Fibroblast of skin of scalp (primary cell): Measurements from ENCODE around the gene TRMT2A.

Experiments used
- DNase-seq: peaks from one replicate; pipeline ENCODE4 v3.0.0-alpha.2; 2013

The TRMT2A gene

DNA sequence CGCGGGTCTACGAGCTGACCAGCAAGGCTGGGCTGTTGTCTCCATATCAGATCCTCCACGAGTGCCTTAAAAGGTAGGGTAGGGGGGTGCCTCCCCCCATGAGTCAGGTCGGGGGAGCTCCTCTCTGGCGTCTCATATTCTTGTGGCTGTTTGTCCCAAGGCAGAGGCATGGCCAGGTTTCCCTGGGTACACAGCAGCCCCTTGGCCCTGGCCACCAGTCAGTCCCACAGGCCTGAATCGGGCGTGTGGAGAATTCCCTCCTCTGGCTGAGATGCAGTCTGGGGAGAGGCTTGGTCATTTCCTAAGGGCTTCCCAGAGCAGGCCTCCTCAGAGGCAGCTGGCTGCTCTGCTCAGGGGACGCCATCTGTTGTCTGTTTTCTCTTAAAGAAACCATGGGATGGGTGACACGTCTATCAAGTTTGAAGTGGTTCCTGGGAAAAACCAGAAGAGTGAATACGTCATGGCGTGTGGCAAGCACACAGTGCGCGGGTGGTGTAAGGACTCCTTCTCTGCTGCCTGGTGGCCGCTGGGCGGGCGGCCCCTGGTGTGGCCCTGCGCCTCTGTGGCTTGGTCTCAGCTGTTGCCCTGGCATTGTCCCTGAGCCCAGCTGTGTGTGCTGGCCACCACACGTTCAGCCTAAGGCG lies 10.7 kb downstream of the TRMT2A start:
- DNase-seq: no peak

DNA sequence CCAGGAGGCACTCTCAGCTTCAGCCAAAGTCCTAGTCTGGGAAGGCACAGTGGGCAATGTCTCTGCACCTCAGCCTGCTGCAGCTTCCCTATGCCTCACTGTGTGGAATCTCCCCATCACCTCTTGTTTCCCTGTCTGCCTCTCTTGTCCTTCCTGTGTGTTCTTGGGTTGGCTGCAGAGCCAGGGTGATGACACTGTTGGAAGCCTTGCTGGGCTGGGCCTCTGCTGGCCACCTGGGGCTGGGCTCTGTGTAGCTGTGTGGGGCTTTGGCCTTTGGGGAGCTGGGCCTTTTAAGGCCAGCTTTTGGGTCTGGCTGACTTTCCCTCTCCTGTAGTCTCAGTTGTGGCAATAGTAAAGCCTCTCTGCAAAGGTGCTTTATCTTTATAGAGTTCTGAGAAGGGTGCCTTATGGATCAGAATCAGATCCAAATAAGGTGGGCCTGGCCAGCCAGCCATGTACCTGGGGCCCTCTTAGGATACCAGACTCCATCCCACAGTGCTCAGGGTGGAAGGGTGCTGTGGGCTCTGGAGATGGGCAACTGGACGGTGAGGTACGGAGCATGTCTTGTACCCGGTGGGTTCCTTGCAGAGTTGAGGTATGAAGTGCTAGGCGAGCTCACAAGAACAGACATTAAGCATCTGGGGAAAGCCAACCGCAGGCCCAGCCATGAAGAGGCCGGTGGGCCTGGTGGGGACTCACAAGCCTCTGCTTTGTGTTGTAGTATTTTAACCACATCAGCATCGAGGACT lies 11.4 kb downstream of the TRMT2A start:
- DNase-seq: no peak

DNA sequence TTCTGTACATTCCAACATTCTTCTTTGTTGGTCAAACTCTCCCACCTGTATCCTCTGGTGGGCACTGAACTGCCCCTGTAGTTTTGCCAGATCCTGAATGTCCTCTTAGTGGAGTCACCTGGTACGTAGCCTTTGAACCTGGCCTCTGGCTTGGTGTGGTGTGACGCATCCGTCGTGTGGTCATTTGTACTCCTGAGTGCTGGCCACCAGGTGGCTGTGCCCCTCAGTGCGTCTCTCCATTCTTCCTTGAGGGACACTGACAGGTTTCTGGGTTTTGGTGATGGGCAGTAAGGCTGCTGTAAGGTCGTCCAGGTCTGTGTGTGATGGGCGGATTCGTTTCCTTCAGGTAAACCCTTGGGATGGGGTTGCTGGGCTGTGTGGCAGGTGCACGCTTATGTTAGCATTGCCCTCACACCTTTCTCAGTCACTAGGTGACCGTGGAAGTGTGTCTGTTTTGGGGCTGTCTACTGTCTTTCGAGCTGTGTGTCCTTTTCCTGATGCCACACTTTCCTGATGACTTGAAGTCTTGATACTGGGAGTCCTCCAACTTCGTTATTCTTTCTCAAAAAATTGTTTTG lies 14.7 kb downstream of the TRMT2A start:
- no peak for DNase-seq

DNA sequence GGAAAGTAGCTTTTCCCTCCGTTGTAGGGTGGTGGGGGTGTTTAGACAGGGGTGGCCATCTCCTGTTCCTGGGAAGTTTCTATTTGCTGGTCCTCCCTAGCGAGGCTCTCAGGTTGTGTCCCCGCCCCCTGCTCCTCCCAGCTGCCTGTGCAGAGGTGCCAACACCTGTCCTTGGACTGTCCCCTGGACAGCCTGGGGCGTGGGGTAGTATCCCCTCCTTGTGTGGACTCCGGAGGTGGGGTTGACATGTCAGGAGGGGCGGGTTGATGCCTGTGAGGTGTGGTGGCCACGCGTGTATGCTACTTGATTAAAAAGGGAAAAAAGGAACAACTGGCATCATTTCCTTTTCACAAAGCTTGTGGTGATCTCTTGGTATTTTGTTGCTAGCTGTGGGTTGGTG lies 15.4 kb downstream of the TRMT2A start:
- no peak for DNase-seq

DNA sequence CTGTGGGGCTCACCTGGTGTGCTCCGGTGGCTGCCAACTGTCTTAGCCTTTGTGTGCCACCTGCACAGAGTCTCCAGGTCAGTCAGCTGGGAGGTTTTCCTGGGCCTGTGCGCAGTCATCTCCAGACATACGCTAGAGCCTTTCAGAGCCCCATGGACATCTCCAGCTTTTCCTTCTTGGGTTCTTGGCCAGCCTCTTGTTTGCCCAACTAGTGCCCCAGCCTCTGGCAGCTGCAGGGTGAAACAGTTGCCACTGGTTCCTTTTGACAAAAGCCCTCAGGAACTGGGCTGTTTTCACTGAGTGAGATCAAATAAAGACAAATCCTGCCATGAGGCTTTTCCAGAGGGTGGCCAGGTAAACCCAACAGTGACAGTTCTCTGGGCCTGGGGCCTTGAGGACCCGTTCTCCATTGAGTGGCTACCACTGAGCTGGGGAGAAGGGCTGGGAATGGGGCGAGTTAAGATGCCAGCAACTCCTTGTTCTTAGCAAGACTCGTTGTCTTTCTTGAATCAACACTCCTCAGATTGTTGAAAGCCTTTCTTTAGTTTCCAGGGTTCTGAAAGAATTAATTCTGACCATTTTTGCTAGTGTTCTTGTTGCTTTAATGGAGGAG lies 17.8 kb downstream of the TRMT2A start:
- DNase-seq: no peak

DNA sequence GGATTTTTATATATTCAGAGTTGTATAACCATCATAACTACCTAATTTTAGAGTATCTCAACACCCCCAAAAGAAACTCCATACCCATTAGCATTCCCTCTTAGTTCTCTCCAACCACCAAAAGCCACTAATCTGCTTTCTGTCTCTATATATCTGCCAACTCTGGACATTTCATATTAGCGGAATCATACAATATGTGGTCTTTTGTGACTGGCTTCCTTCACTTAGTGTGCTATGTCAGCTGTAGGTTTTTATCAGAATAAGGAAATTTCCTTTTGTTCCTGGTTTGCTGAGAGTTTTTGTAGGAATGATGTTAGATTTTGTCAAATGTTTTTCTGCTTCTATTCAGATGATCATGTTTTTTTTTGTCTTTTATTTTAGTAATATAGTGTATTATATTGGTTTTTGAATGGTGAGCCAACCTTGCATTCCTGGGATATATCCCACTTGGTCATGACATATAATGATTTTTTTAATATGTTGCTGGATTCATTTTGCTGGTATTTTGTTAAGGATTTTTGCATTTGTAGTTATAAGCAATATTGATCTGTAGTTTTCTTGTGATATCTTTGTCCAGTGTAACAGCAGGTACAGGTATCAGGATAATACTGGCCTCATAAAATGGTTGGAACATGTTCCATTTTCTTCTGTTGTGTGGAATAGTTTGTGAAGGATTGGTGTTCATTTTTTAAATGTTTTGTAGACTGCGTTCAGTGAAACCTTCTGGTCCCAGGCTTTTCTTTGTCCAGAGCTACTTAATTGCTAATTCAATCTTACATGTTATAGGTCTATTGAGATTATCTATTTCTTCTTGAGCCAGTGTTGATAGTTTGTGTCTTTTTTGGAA lies 20.2 kb downstream of the TRMT2A start:
- no peak for DNase-seq

DNA sequence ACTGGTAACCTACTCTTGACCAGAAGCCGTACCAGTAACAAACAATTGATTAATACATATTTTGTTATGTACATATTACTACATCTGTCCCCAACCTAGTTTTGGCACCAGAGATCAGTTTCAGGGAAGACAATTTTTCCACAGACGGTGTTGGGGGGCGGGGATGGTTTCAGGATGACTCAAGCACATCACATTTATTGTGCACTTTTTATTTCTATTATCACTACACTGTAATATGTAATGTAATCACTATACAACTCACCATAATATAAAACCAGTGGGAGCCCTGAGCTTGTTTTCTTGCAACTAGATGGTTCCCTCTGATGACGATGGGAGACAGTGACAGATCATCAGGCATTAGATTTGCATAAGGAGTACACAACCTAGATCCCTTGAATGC lies 21.5 kb downstream of the TRMT2A start:
- no peak for DNase-seq

DNA sequence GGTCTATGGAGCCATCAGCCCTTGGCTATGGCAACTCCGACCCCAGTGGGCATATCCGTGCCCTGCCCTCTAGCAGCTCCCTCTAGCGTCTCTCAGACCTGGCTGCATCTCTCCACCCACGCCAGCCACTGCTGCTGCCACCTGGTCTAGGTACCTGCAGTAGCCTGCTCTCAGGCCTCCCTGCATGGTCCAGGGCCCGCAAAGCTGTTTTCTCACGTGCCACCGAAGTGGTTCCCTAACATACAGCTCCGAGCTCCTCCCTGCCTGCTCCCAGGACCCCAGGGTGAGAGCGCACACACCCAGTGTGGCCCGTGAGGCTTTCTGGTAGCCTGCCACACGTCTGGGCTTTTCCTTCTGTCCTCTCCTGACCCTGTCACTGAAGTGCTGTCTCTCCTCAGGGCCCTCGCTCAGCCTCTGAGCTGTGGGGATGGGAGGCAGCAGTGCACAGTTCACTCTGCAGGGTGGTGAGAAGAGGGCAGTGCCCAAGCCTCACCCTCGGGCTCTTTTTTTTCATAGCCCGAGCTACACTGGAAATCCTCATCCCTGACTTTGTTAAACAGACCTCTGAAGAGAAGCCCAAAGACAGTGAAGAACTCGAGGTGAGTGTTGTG lies 22.7 kb downstream of the TRMT2A start:
- no peak for DNase-seq

DNA sequence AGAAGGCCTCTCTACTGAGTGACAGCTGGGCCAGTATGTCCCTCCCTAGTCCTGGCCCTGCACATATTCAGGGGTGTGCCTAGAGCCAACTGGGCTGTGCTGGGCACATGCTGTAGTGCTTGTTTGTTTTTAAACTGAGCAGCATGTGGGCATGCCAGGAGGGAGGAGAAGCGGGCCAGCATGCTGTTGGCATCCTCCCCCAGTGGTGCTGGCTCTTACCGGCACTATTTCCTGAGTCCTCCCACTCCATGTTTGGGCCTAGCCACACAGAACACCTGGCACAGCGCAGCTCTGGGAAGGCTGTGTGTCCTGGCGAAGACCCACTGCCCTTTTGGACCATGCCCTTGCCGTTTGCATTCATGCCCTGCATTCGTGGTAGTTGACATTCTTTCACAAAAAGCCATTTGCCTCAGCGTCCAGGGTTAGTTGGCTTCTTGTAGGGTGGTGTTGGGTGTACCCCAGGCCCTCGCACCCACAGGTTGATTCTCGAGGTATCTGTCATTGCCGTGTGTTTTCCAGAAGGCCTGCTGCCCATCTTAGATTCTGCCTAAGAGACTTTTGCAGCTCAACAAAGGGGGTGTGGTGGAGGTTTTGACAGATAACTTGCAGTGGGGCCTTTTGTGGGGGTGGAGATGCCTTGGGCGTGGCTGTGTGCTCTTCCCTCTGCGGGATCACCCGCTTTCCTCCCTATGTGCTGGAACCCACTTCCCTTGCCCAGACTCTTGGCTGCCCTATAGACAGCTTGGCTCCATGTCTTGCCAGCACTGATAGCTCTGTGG lies 23.4 kb downstream of the TRMT2A start:
- DNase-seq: no peak

DNA sequence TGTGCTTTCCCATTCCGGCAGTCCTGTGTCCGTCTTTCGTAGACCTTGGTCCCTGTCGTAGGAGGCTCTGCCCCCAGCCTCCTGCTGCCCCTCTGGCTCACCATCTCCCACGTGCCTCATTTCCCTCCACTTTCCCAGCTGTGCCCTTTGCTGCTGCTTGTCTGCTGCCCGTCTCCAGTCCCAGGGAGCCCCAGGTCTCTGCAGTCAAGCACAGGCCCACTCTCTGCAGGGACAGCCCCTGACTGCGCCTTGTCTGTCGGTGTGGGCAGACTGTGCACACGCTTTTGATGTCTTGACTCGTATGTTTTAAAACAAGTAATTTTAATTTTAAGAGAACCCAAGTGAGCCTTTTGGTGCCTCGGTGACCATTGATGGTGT lies 24.6 kb downstream of the TRMT2A start:
- no peak for DNase-seq

DNA sequence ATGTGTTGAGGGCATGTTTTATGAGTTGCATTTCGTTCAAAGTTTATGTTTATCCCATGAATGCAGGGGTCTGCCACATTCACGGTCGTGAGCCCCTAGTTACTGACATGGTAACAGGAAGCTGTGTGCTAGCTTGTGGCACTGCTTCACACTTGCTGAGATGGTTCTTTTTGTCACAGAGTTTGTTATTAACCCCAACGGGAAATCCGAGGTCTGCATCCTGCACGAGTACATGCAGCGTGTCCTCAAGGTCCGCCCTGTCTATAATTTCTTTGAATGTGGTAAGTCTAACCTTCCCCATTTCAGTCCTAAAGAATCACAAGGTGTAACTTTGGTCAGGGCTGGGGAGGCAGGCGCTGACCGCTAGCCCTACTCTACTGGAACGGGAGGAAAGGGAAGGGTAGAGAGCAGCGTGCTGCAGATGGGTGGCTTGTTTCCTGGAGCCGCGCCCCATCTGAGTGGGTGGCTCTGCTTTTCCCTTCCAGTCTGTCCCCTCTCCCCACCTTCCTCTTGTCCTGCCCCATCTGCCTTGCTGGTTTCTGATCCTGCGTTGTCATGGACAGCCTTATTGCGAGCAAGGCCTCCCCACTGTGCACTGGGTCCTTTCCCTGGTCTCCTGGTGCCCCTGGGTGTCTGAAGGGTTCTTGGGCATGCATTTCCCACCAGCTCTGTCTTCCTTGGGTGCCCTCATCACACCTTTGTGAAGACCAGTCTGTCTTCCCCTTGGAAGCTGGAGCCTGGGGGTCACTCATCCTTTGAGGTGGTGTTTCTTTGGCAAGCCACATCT lies 25.1 kb downstream of the TRMT2A start:
- no peak for DNase-seq

DNA sequence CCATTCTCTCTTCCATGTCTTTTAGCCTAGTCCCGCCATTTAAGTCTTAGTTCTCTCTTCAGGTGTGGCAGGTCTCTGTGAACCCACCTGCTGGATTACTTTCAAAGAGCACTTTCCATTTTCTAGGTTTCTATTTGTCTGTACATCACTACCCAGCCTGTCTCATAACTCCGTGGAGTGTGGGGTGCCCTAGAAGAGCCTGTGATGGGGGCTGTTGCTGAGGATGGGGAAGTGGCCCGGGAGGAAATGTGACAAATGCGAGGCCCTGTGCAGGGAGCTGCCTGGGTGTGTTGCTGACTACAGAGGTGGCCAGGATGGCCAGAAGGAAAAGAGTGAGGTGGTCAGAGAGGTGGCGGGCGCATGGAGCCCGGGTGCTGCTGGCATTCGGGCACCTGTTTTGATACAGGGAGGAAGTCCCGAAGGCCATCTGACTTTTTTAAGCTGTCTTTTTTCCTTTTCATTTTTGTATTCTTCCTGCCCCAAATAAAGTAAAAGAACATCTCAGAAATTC lies 26.2 kb downstream of the TRMT2A start:
- DNase-seq: no peak

DNA sequence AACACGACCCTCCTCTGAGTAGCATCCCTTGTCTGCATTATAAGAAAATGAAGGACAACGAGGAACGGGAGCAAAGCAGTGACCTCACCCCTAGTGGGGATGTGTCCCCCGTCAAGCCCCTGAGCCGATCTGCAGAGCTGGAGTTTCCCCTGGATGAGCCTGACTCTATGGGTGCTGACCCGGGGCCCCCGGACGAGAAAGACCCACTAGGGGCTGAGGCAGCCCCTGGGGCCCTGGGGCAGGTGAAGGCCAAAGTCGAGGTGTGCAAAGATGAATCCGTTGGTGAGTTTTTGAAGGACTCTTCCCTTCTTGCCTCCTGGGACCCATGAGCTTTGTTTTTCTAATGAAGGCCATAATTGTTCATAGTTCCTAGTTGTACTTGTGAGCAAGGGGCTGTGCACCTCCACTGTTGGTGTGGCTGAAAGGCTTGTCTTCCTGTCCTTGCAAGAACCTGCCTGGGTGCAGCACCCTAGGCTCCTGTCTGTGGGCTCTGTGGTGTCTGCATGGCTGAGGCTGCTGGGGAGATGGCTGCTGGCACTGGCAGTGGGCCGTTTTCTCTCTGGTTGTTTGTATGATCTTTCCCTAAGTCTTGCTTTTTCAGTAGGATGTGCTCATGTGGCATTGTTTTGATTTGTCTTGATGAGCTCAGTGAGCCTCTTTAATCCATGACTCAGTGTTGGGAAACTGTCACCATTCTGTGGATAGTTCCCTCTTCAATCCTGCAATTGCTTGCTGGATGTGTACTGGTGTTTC lies 26.9 kb downstream of the TRMT2A start:
- no peak for DNase-seq

DNA sequence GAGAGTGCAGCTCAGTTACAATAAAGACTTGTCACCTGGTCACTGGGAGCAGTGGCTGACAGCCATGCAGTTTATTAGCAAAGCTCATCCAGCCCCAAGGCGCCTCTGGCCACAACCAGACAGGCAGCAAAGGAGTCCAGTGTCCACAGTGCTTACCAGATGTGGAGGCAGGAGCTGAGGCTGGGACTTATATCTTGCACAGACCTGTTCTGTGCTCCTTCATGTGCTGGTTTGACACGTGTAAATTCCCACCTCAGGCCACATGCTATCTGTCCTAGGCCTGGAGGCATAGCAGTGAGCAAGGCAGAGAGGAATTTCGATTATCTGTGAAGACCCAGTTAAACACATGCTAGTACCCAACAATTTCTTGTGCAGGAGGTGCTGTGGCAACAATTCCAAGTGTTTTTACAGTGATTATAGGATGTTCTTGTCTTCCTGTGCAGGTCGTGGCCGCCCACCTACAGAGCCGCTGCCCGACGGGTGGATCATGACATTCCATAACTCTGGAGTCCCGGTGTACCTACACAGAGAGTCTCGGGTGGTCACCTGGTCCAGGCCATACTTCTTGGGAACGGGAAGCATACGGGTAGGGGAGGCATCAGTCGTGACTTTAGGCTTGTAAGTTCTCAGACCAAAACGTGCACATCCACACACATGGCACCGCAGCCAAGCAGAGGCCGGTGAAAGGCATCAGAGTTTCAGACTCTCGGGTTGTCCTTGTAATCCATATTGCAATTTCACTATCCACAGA lies 27.6 kb downstream of the TRMT2A start:
- no peak for DNase-seq

DNA sequence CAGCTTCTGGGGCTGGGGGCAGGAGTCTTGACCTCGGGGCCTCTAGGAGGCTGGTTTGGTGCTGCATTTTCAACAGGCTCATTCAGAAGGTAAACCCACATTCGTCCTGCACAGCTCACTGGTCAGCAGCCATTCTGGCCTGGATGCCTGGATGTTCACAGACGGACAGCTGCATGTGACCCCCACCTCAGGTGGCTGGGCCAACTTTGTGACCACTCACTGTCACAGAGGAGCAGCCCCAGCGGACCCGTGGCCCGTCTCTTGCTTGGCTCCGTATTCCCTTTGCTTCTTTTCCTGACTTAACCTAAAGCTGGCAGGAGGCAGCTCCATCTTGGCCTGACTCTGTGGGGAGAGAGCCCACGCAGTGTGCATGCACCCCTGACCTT lies 28.8 kb downstream of the TRMT2A start:
- no peak for DNase-seq

DNA sequence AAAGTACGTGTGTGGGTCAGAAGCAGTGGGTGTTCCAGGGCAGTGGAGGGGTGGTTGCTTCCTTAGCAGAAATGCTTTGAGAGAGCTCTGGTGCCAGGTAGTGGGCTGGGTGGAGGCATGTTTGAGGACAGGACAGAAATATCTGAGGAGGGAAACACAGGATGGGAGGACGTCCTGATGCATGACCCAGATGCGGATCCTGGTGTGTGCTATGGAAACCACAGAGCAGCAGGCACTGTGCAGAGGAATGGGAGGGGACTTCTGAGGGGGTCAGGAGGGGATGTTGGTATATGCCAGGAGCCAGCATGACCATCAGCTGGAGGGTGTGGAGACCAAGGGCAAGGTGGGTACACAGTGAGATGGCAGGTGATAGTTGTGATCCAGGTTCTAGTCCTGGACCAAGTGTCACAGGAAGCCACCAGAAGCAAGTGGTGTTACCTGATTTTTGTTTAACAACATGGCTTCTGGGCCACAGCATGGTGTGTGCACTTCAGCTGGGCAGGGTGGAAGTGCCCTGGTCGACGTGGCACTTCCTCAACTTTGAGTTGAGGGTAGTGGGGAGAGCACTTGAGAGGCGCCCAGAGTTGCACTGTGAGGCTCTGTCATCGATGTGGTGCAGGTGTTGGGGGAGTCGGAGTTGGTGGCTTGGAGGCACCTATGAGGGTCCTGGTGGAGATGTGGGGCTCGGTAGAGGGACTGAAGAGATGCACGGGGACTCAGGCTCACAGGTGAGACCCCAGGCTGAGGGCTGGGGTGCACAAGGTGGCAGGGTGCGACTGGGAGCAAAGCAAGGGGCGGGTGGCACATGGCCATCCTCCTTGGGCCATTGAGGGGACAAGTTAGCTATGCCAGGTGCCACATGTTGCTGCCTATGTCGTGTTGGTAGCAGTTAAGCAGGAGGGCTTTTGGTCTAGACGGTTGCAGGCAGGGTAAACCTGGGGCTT lies 29.4 kb downstream of the TRMT2A start:
- DNase-seq: no peak

DNA sequence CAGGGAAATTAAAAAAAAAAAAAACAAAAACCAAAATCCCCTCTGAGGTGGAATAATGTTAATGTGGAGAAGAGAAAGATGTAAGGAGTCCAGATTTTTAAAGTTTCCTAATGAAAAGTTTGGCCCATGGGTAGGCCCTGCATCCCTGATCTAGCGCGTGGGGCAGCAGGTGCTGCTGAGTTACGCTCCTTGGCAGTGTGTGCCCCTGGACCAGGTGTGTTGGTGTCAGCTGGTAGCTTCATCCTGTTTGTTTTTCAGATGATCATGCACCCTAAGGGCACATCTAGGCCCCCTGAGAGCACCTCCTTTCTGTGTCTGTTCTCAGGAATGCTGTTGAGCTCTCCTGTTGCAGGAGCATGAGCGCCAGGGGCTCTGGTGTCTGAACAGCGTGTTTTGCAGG lies 30.3 kb downstream of the TRMT2A start:
- no peak for DNase-seq

DNA sequence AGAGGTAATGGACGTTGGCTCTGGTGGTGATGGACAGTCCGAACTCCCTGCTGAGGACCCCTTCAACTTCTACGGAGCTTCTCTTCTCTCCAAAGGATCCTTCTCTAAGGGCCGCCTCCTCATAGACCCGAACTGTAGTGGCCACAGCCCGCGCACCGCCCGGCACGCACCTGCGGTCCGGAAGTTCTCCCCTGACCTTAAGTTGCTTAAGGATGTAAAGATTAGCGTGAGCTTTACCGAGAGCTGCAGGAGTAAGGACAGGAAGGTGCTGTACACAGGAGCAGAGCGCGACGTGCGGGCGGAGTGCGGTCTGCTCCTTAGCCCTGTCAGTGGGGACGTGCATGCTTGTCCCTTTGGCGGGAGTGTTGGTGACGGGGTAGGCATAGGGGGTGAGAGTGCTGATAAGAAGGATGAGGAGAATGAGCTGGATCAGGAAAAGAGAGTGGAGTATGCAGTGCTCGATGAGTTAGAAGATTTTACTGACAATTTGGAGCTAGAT lies 30.9 kb downstream of the TRMT2A start:
- DNase-seq: no peak
